ENCODE results near the gene COA1.
"Not testable (repeated sequence)": the region's sequence is repeated elsewhere in the genome, so short reads cannot be mapped to it uniquely, and the experiment has no call there.

The COA1 gene

GRCh38 chr7:43636093-43636492 lies 93.2 kb downstream of the COA1 start:
- TF ChIP-seq CTCF (conservative IDR thresholded peaks at IDR 0.05; ENCODE audit: low read depth, low read length), result no peak
- peak; percentile 87 for DNase-seq (ENCODE audit: low read depth)
- no peak overlapping the region for H3K4me3 ChIP-seq (ENCODE audit: low read depth, low read length)

GRCh38 chr7:43634384-43634783 lies 94.9 kb downstream of the COA1 start:
- H3K4me3 ChIP-seq (ENCODE audit: low read depth, low read length), result no peak overlapping the region
- TF ChIP-seq CTCF (conservative IDR thresholded peaks at IDR 0.05; ENCODE audit: low read depth, low read length), result no peak
- DNase-seq (ENCODE audit: low read depth), result no peak

DNA sequence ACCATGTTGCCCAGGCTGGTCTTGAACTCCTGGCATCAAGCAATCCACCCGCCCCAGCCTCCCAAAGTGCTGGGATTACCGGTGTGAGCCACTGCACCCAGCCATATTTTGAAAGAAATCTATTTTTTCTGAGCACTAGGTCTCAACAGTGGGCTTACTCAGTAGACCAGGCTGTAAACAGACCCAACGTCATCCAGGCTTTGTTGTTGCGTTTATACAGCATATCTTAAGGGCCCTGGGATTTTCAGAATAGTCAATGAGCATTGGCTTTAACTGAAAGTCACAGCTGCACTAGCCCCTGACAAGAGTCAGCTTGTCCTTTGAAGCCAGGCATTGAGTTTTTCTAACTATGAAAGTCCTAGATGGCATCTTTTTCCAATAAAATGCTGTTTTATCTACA lies 96.6 kb downstream of the COA1 start:
- H3K4me3 ChIP-seq (ENCODE audit: low read depth, low read length), result no peak overlapping the region
- TF ChIP-seq CTCF (conservative IDR thresholded peaks at IDR 0.05; ENCODE audit: low read depth, low read length), result no peak
- no peak for DNase-seq (ENCODE audit: low read depth)

DNA sequence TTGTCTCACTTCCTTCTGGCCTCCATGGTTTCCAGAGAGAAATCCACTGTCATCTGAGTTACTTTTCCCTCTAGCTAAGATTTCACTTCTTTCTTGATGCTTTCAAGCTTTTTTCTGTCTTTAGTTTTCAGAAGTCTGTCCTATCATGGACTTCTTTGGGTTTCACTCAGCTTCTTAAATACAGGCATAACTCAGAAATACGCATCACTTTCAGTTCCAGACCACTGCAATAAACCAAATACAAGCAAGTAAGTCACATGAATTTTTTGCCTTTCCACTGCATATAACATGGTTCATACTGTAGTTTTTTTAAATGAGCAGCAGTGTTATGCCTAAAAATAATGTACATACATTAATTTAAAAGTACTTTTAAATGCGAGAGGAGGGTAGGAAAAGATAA lies 97.8 kb downstream of the COA1 start:
- TF ChIP-seq CTCF (conservative IDR thresholded peaks at IDR 0.05; ENCODE audit: low read depth, low read length), result no peak
- no peak overlapping the region for H3K4me3 ChIP-seq (ENCODE audit: low read depth, low read length)
- DNase-seq (ENCODE audit: low read depth), result no peak

DNA sequence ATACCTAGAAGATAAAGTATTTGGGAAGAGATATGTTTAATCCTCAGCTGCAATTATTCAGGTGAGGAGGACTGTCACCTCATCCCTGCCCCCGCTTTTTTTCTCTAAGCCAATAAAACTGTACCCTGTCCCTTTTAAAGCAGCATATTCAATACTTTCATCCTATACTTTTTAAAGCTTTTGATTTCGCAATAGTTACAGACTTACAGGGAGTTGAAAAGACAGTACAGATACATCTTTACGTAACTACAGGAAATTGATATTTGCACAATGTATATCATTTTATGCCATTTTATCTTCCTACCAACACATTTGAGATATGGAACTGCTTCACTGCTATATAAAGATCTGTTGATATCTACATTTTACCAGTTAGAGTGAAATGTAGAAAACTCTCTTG lies 98.8 kb downstream of the COA1 start:
- TF ChIP-seq CTCF (conservative IDR thresholded peaks at IDR 0.05; ENCODE audit: low read depth, low read length), result no peak
- DNase-seq (ENCODE audit: low read depth), result no peak
- no peak overlapping the region for H3K4me3 ChIP-seq (ENCODE audit: low read depth, low read length)

GRCh38 chr7:43629857-43630256 lies 99.5 kb downstream of the COA1 start:
- DNase-seq (ENCODE audit: low read depth), result no peak
- H3K4me3 ChIP-seq (ENCODE audit: low read depth, low read length), result no peak overlapping the region
- TF ChIP-seq CTCF (conservative IDR thresholded peaks at IDR 0.05; ENCODE audit: low read depth, low read length), result no peak

DNA sequence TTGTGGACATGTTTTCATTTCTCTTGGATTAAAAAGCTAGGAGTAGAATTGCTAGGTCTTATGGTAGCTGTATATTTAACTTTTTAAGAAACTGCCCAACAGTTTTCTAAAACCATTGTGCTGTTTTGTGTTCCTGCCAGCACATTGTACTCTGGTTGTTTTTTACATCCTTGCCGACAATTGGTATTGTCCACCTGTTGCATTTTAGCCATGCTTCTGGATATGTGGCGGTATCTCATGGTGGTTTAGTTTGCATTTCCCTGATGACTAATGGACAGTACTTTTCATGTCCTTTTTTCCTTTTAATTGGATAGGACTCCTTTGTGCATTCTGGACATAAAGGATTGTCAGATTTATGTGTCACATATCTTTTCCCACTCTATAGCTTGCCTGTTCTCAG lies 100.9 kb downstream of the COA1 start:
- DNase-seq (ENCODE audit: low read depth), result no peak
- no peak for TF ChIP-seq CTCF (conservative IDR thresholded peaks at IDR 0.05; ENCODE audit: low read depth, low read length)
- H3K4me3 ChIP-seq (ENCODE audit: low read depth, low read length), result no peak overlapping the region

- not testable (repeated sequence) for H3K4me3 ChIP-seq (ENCODE audit: low read depth, low read length); DNase-seq (ENCODE audit: low read depth)
Observed at GRCh38 chr7:43627798-43628197, 101.5 kb downstream of the COA1 start.

Data from choroid plexus epithelial cell (primary cell).